Sigmoid colon (tissue), 7 donors: ENCODE measurements around the gene BTF3. TPM values are rescaled to one million over a fixed set of nuclear protein-coding genes. Genes with fewer than 3 reads are reported as not detected.

Experiments
- DNase-seq: peaks from one replicate; pipeline ENCODE4 v3.0.0-alpha.2; 2019
- H3K27ac ChIP-seq, 4 donors: fragments of 200-600 bp; sonication (generic); one replicate each; pipeline ENCODE4 v1.5.1; 2016 to 2019; ENCODE audit warnings: mild to moderate bottlenecking in 1 of 4
- H3K27me3 ChIP-seq, 3 donors: fragments of 200-600 bp; sonication (generic); one replicate each; pipeline ENCODE4 v1.5.1; 2019; ENCODE audit warnings: mild to moderate bottlenecking in 1 of 3
- H3K36me3 ChIP-seq, 4 donors: fragments of 200-600 bp; sonication (generic); one replicate each; pipeline ENCODE4 v1.5.1; 2016 to 2019
- H3K4me1 ChIP-seq, 4 donors: fragments of 200-600 bp; sonication (generic); one replicate each; pipeline ENCODE4 v1.5.1; 2017 to 2019
- H3K4me3 ChIP-seq, 4 donors: fragments of 200-600 bp; sonication (generic); one replicate each; pipeline ENCODE4 v1.5.1; 2017 to 2019; ENCODE audit warnings: mild to moderate bottlenecking in 2 of 4, moderate library complexity in 1 of 4
- H3K9me3 ChIP-seq, 4 donors: fragments of 200-600 bp in 3 of 4; sonication (generic) in 3 of 4; one replicate each; pipeline versions ENCODE4 v1.5.1 to v1.6.1; 2013 to 2019
- CTCF ChIP-seq, 4 experiments: fragments of 450-650 bp in 3 of 4; fragments of 200-600 bp in 1 of 4; IDR thresholded peaks; one replicate each; pipeline ENCODE4 v1.5.1; 2016 to 2019; ENCODE audit warnings: antibody characterized with exemption in 4 of 4, mild to moderate bottlenecking in 3 of 4, moderate library complexity in 2 of 4
- EP300 ChIP-seq, 4 donors: sonication (generic); formaldehyde crosslinking; IDR thresholded peaks; one replicate each; pipeline ENCODE4 v1.6.1; 2017; ENCODE audit warnings: antibody characterized with exemption in 4 of 4
- POLR2A ChIP-seq, 2 donors: fragments of 450-650 bp; IDR thresholded peaks; one replicate each; pipeline ENCODE4 v1.6.1; 2016; ENCODE audit warnings: antibody characterized with exemption in 2 of 2, mild to moderate bottlenecking in 2 of 2, moderate library complexity in 2 of 2
- POLR2AphosphoS5 ChIP-seq, 4 donors: sonication (generic); formaldehyde crosslinking; IDR thresholded peaks; one replicate each; pipeline ENCODE4 v1.6.1; 2017; ENCODE audit warnings: antibody characterized with exemption in 4 of 4
- WGBS, 2 donors: extraction: QIAGEN DNeasy Blood & Tissue Kit; methylation state at CpG; one replicate each; pipeline ENCODE4 v1.1.7; 2013; 5-methylcytosine and 5-hydroxymethylcytosine counted together
- intact Hi-C: fragments of 100-400 bp; cut with DNase I; formaldehyde crosslinking; loops from one replicate; pipeline ENCODE4 v1.15.1; 2023
- polyA plus RNA-seq, 3 donors: library from polyadenylated mRNA; stranded (reverse); fragments of 200-250 nt; gene quantifications; one replicate each; pipeline ENCODE4 v1.2.3, GENCODE V29; 2013
- total RNA-seq, 4 donors: library from RNA; depleted of rRNA; stranded (reverse); fragments of >200 nt; gene quantifications; one replicate each; pipeline ENCODE4 v1.1.0, GENCODE V29; 2016
- donor health status: healthy with polysubstance abuse.
- donor health status: Bipolar disorder and iron deficiency.
- donor health status: healthy.

BTF3 gene
- total and polyA plus RNA-seq, 7 donors: 490 to 1,119 (median 729) TPM

GRCh38 chr5:73522989-73523388, 24.7 kb downstream of the BTF3 start:
- intact Hi-C loops: no loop called here
- no peak overlapping the region for H3K4me3 ChIP-seq
- TF ChIP-seq POLR2AphosphoS5 (IDR thresholded peaks at IDR 0.05): no peak
- H3K36me3 ChIP-seq: no peaks in the 10 kb centered on the region
- no peak overlapping the region for H3K27ac ChIP-seq
- 86 to 92% methylated on average over 7 of the region's 7 CpGs for WGBS, 2 donors
- no peak for DNase-seq
- H3K9me3 ChIP-seq: no peaks in the 10 kb centered on the region
- no peaks in the 10 kb centered on the region for H3K27me3 ChIP-seq
- no peaks in the 10 kb centered on the region for H3K4me1 ChIP-seq

- 82 to 85% methylated on average over 1 of the region's 1 CpG for WGBS, 2 donors
- TF ChIP-seq CTCF (IDR thresholded peaks at IDR 0.05) (no peak), POLR2AphosphoS5 (IDR thresholded peaks at IDR 0.05) (no peak), EP300 (IDR thresholded peaks at IDR 0.05) (no peak), POLR2A (IDR thresholded peaks at IDR 0.05) (no peak)
- Histone ChIP-seq H3K4me1 (no peaks in the 10 kb centered on the region), H3K36me3 (no peaks in the 10 kb centered on the region), H3K9me3 (no peaks in the 10 kb centered on the region), H3K27ac (no peak overlapping the region), H3K27me3 (no peaks in the 10 kb centered on the region), H3K4me3 (no peak overlapping the region)
- DNase-seq: no peak
- intact Hi-C loops: no loop called here
These were observed 25.6 kb downstream of the BTF3 start for GRCh38 chr5:73523861-73524260.

GRCh38 chr5:73525606-73526203, 27.5 kb downstream of the BTF3 start:
- DNase-seq: no peak
- intact Hi-C loops: no loop called here
- Histone ChIP-seq H3K27me3 (no peaks in the 10 kb centered on the region), H3K27ac (no peak overlapping the region), H3K36me3 (no peaks in the 10 kb centered on the region), H3K4me1 (no peaks in the 10 kb centered on the region), H3K4me3 (no peak overlapping the region), H3K9me3 (no peaks in the 10 kb centered on the region)
- WGBS, 2 donors: 82 to 85% methylated on average over 3 of the region's 3 CpGs
- TF ChIP-seq EP300 (IDR thresholded peaks at IDR 0.05) (no peak), POLR2AphosphoS5 (IDR thresholded peaks at IDR 0.05) (no peak), CTCF (IDR thresholded peaks at IDR 0.05) (no peak), POLR2A (IDR thresholded peaks at IDR 0.05) (no peak)

GRCh38 chr5:73528248-73528647, 30.0 kb downstream of the BTF3 start:
- Histone ChIP-seq H3K4me3 (no peak overlapping the region), H3K27ac (no peak overlapping the region), H3K9me3 (no peaks in the 10 kb centered on the region), H3K4me1 (no peaks in the 10 kb centered on the region), H3K27me3 (no peaks in the 10 kb centered on the region), H3K36me3 (no peaks in the 10 kb centered on the region)
- intact Hi-C loops: no loop called here
- TF ChIP-seq EP300 (IDR thresholded peaks at IDR 0.05): no peak
- no peak for TF ChIP-seq POLR2A (IDR thresholded peaks at IDR 0.05)
- TF ChIP-seq POLR2AphosphoS5 (IDR thresholded peaks at IDR 0.05): no peak
- TF ChIP-seq CTCF (IDR thresholded peaks at IDR 0.05): no peak
- WGBS, 2 donors: 68 to 83% methylated on average over 3 of the region's 3 CpGs
- no peak for DNase-seq

GRCh38 chr5:73529081-73529480, 30.8 kb downstream of the BTF3 start:
- no peak overlapping the region for H3K27ac ChIP-seq
- no peaks in the 10 kb centered on the region for H3K4me1 ChIP-seq
- no peaks in the 10 kb centered on the region for H3K27me3 ChIP-seq
- 87 to 89% methylated on average over 1 of the region's 1 CpG for WGBS, 2 donors
- no peak for TF ChIP-seq POLR2AphosphoS5 (IDR thresholded peaks at IDR 0.05)
- no peak for TF ChIP-seq EP300 (IDR thresholded peaks at IDR 0.05)
- no peak for TF ChIP-seq POLR2A (IDR thresholded peaks at IDR 0.05)
- TF ChIP-seq CTCF (IDR thresholded peaks at IDR 0.05): no peak
- intact Hi-C loops: no loop called here
- DNase-seq: no peak
- H3K4me3 ChIP-seq: no peak overlapping the region
- H3K9me3 ChIP-seq: no peaks in the 10 kb centered on the region
- no peaks in the 10 kb centered on the region for H3K36me3 ChIP-seq
